AG04450 (cell line): Measurements from ENCODE around the gene CDH2. TPM values are rescaled to one million over a fixed set of nuclear protein-coding genes. Genes with fewer than 3 reads are reported as not detected.

Experiments used
- CTCF ChIA-PET: fragments of 300-600, 350-600 bp; formaldehyde crosslinking; extraction: SDS; loops from one replicate; lab custom pipeline; 2022; ENCODE audit warnings: antibody characterized with exemption, inconsistent platforms; lab: Charles Lee
- POLR2A ChIA-PET: fragments of 350-600 bp; formaldehyde crosslinking; extraction: SDS; loops from one replicate; lab custom pipeline; 2021; ENCODE audit warnings: antibody characterized with exemption, inconsistent platforms; lab: Yijun Ruan, JAX
- DNase-seq: peaks from one replicate; pipeline ENCODE4 v3.0.0-alpha.2; 2011; ENCODE audit warnings: low read depth, low spot score
- H3K27ac ChIP-seq: one replicate; pipeline ENCODE4 v1.5.1; 2012; ENCODE audit warnings: low read depth, low read length, control low read depth
- H3K27me3 ChIP-seq: one replicate; pipeline ENCODE4 v1.6.0; 2012; ENCODE audit warnings: low read length; ENCODE audit not compliant: control insufficient read depth, insufficient read depth
- H3K4me3 ChIP-seq: 2 replicates; pipeline ENCODE4 v1.5.1; 2011; ENCODE audit warnings: mild to moderate bottlenecking, low read depth, low read length, control low read depth
- H3K9me3 ChIP-seq: 2 replicates; pipeline ENCODE4 v1.5.1; 2012; ENCODE audit warnings: low read length; ENCODE audit not compliant: control insufficient read depth, insufficient read depth
- polyA plus RNA-seq: library from polyadenylated mRNA; depleted of rRNA; stranded (reverse); fragments of >200 nt; gene quantifications from 2 replicates; pipeline ENCODE4 v1.2.3, GENCODE V29; 2011
- TF ChIP-seq, protein P1 (sequence below): IDR thresholded peaks from 2 replicates; pipeline ENCODE4 v1.5.1; 2011; ENCODE audit warnings: low read depth, low read length, control low read depth, inconsistent platforms

CDH2 gene
- polyA plus RNA-seq, 1 experiment = 45.9 TPM

DNA sequence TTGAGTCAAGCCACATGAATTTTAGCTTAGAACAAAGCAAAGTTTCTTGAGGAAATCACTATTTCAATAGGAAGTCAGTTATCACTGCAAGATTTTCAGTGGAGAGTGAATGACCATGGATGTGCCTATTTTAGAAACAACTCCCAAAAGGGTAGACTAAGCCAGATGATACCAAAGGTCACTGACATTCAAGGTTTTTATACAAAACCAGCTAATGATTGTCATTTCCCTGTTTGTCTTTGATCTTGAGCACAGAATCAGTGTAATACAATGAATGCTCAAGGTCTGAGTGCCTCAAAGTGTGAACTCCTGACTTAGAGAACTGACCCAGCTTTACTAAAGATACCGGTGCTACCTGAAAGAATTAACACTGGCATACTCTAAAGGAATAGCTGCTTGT lies 60.5 kb downstream of the CDH2 start:
- DNase-seq = no peak
- Histone ChIP-seq H3K27ac (no peak overlapping the region), H3K4me3 (no peak overlapping the region), H3K9me3 (no peaks in the 10 kb centered on the region), H3K27me3 (no peaks in the 10 kb centered on the region)
- TF ChIP-seq, protein P1, sequence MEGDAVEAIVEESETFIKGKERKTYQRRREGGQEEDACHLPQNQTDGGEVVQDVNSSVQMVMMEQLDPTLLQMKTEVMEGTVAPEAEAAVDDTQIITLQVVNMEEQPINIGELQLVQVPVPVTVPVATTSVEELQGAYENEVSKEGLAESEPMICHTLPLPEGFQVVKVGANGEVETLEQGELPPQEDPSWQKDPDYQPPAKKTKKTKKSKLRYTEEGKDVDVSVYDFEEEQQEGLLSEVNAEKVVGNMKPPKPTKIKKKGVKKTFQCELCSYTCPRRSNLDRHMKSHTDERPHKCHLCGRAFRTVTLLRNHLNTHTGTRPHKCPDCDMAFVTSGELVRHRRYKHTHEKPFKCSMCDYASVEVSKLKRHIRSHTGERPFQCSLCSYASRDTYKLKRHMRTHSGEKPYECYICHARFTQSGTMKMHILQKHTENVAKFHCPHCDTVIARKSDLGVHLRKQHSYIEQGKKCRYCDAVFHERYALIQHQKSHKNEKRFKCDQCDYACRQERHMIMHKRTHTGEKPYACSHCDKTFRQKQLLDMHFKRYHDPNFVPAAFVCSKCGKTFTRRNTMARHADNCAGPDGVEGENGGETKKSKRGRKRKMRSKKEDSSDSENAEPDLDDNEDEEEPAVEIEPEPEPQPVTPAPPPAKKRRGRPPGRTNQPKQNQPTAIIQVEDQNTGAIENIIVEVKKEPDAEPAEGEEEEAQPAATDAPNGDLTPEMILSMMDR = no peak
- CTCF ChIA-PET = no interaction called here
- POLR2A ChIA-PET = no interaction called here

DNA sequence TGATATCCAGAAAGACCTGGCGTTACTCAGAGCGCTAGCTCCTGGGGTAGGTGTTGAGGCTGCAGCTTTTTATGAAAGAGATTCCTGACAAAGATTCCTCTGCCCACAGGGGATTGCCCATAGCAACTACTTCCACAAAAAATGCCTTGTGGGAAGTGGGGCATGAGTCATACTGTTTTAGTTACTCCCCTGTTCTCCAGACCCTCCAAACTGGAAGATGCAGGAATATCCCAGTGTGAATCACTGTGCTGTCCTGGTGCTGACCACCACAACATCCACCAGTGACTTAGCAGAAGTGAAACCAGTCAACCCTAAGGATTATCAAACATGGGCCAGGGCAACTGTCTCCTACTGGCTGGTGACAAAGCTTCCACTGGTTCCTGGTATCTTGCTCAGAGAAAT lies 61.8 kb downstream of the CDH2 start:
- peak overlapping the region; percentile 91 for H3K27ac ChIP-seq
- ChIA-PET CTCF (no interaction called here), POLR2A (interaction anchor here (0.6 kb wide), 1 partner anchor 67 kb away, joined by 3 read pairs; no protein-coding TSS in a partner anchor)
- H3K9me3 ChIP-seq = no peaks in the 10 kb centered on the region
- peak; percentile 52 for DNase-seq
- TF ChIP-seq, protein P1 = no peak
- H3K4me3 ChIP-seq = peak overlapping the region; percentile 28
- H3K27me3 ChIP-seq = no peaks in the 10 kb centered on the region

DNA sequence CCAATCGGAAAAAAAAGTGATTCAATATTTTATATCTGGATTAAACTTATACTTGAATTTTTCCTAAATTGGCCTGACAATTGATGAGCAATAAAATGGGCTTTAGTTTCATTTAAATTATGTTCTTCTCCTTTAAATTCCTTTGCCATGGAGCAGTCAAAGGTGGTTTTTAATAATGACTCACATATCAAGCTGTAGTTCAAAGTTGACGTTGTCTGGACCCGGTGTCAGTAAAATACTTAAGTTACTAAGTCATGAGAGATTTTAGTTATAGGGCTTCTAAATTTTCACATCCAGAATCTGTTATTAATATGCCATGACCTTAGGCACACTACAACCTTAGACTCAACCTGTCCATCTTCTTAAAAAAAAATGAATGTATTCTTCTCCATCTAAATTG lies 62.5 kb downstream of the CDH2 start:
- ChIA-PET CTCF (interaction anchor here (1.4 kb wide), 1 partner anchor 101 kb away, joined by 4 read pairs; no protein-coding TSS in a partner anchor), POLR2A (interaction anchor here (0.6 to 0.7 kb wide), 2 partner anchors 64 to 66 kb away, joined by 3 to 4 read pairs; no protein-coding TSS in a partner anchor)
- Histone ChIP-seq H3K4me3 (no peak overlapping the region), H3K9me3 (no peaks in the 10 kb centered on the region), H3K27ac (no peak overlapping the region), H3K27me3 (no peaks in the 10 kb centered on the region)
- TF ChIP-seq, protein P1 = no peak
- DNase-seq = no peak

DNA sequence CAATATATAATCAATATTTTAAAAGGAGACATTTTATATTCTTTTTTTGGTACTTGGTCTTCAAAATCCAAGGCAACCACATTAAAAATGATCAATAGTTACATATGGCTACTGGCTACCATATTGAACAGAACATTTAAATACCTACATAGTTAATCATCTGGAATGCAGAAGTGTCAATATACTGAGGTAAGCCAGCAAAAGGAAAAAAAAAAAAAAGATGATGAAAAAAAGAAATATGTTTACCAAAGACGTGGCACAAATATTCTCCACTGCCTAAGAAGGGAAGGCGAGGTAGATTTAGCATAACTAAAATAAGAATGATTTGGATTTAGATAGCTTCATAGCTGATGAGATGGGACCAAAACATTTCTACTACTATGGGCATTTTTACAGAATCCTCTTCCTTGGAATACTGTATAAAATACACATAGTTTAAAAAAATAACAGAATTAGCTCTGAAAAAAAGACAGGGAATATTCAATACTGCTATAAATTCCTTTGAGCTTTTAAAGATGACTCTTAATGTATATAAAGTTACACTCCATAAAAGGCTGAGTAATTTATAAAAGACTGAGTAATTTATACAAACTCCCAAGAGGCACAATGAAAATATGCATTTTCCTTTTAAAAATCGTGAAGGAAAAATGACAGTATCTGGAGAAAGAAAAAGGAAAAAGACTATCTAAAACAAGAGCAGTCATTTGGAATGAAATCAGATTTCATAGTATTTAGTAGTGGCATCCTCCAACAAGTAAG lies 63.5 kb downstream of the CDH2 start:
- no peaks in the 10 kb centered on the region for H3K9me3 ChIP-seq
- no peak for DNase-seq
- CTCF ChIA-PET = interaction anchor here (0.7 to 1.4 kb wide), 2 partner anchors 48 to 100 kb away, joined by 4 to 9 read pairs; no protein-coding TSS in a partner anchor

DNA sequence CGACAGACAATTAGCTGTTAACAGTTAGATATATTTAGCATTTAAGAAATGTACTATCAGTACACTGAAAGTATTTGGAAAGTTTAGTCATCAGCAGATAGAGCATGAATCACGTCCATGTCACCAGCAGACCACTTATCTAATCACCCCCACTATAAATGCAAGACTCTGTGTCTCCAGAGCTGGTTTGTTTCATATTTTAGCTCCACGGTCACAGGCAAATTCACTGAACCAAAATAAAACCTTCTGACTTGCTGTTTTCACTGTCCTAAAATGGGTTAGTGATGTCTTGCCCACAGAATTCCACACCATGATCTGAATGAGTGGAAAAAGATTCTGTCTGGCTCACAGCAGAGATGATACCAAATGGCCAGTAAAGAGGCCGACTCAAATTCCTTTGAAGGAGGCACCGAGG lies 64.9 kb downstream of the CDH2 start:
- Histone ChIP-seq H3K27me3 (no peaks in the 10 kb centered on the region), H3K9me3 (no peaks in the 10 kb centered on the region), H3K4me3 (no peak overlapping the region; the same call in 1 of the 2 replicates), H3K27ac (peak overlapping the region; percentile 23)
- DNase-seq = no peak
- ChIA-PET CTCF (no interaction called here), POLR2A (no interaction called here)
- TF ChIP-seq, protein P1 = no peak

More for the DNA sequence above, 63.5 kb downstream of the CDH2 start:
- Histone ChIP-seq H3K27me3 (no peaks in the 10 kb centered on the region), H3K27ac (no peak overlapping the region), H3K4me3 (no peak overlapping the region)
- TF ChIP-seq, protein P1 = no peak
- POLR2A ChIA-PET = interaction anchor here (0.5 to 0.6 kb wide), 2 partner anchors 9 to 69 kb away, joined by 3 to 4 read pairs; no protein-coding TSS in a partner anchor
